Measurements from ENCODE around the gene WFIKKN1. TPM values are rescaled to one million over a fixed set of nuclear protein-coding genes. Genes with fewer than 3 reads are reported as not detected.

Gene WFIKKN1
- total and polyA plus RNA-seq, 2 of the 13 experiments (the other 11 are each of a cell fraction or from before 2014, with no cell fraction given), result 1.7 to 4.9 TPM

- TF ChIP-seq ZNF747 (CRISPR knock-in tag; IDR thresholded peaks at IDR 0.05; ENCODE audit: borderline replicate concordance) (peak; percentile 24; the same call in 1 of the 2 replicates), FOXC1 (CRISPR knock-in tag; IDR thresholded peaks at IDR 0.05; ENCODE audit: borderline replicate concordance) (no peak), E2F5 (CRISPR knock-in tag; conservative IDR thresholded peaks at IDR 0.05) (0 out of 2 replicates have a peak, but pooled peaks have one; percentile 13), HMGXB4 (CRISPR knock-in tag; IDR thresholded peaks at IDR 0.05; ENCODE audit: borderline replicate concordance in 1 of 2, low read depth in 1 of 2) (peak; percentile 83 to 90; a peak in 3 of 4 replicates), ZNF331 (CRISPR knock-in tag; IDR thresholded peaks at IDR 0.05) (peak; percentile 81), BORCS8-MEF2B (CRISPR knock-in tag; IDR thresholded peaks at IDR 0.05) (peak; percentile 63), ZNF629 (CRISPR knock-in tag; conservative IDR thresholded peaks at IDR 0.05) (no peak; the same call in 1 of the 2 replicates), ZNF264 (CRISPR knock-in tag; IDR thresholded peaks at IDR 0.05) (0 out of 2 replicates have a peak, but pooled peaks have one; percentile 13), NFAT5 (CRISPR knock-in tag; IDR thresholded peaks at IDR 0.05) (peak; percentile 38; the same call in 1 of the 2 replicates)
- TF ChIP-seq, protein P1, sequence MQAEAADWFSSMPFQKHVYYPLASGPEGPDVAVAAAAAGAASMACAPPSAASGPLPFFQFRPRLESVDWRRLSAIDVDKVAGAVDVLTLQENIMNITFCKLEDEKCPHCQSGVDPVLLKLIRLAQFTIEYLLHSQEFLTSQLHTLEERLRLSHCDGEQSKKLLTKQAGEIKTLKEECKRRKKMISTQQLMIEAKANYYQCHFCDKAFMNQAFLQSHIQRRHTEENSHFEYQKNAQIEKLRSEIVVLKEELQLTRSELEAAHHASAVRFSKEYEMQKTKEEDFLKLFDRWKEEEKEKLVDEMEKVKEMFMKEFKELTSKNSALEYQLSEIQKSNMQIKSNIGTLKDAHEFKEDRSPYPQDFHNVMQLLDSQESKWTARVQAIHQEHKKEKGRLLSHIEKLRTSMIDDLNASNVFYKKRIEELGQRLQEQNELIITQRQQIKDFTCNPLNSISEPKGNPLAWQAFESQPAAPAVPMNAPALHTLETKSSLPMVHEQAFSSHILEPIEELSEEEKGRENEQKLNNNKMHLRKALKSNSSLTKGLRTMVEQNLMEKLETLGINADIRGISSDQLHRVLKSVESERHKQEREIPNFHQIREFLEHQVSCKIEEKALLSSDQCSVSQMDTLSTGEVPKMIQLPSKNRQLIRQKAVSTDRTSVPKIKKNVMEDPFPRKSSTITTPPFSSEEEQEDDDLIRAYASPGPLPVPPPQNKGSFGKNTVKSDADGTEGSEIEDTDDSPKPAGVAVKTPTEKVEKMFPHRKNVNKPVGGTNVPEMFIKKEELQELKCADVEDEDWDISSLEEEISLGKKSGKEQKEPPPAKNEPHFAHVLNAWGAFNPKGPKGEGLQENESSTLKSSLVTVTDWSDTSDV (CRISPR knock-in tag; IDR thresholded peaks at IDR 0.05), result 0 out of 2 replicates have a peak, but pooled peaks have one; percentile 86
- TF ChIP-seq, protein P2, sequence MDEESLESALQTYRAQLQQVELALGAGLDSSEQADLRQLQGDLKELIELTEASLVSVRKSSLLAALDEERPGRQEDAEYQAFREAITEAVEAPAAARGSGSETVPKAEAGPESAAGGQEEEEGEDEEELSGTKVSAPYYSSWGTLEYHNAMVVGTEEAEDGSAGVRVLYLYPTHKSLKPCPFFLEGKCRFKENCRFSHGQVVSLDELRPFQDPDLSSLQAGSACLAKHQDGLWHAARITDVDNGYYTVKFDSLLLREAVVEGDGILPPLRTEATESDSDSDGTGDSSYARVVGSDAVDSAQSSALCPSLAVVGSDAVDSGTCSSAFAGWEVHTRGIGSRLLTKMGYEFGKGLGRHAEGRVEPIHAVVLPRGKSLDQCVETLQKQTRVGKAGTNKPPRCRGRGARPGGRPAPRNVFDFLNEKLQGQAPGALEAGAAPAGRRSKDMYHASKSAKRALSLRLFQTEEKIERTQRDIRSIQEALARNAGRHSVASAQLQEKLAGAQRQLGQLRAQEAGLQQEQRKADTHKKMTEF (CRISPR knock-in tag; IDR thresholded peaks at IDR 0.05), result peak; percentile 64
- TF ChIP-seq, protein P3, sequence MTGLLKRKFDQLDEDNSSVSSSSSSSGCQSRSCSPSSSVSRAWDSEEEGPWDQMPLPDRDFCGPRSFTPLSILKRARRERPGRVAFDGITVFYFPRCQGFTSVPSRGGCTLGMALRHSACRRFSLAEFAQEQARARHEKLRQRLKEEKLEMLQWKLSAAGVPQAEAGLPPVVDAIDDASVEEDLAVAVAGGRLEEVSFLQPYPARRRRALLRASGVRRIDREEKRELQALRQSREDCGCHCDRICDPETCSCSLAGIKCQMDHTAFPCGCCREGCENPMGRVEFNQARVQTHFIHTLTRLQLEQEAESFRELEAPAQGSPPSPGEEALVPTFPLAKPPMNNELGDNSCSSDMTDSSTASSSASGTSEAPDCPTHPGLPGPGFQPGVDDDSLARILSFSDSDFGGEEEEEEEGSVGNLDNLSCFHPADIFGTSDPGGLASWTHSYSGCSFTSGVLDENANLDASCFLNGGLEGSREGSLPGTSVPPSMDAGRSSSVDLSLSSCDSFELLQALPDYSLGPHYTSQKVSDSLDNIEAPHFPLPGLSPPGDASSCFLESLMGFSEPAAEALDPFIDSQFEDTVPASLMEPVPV (CRISPR knock-in tag; IDR thresholded peaks at IDR 0.05), result no peak
Measured at GRCh38 chr16:667780-668518, 37.2 kb downstream of the WFIKKN1 start, which contains the start of gene RHOT2 (continued).
